ENCODE data around the gene BEST4.
"Not testable (repeated sequence)": the region's sequence is repeated elsewhere in the genome, so short reads cannot be mapped to it uniquely, and the experiment has no call there.

Gene BEST4

DNA sequence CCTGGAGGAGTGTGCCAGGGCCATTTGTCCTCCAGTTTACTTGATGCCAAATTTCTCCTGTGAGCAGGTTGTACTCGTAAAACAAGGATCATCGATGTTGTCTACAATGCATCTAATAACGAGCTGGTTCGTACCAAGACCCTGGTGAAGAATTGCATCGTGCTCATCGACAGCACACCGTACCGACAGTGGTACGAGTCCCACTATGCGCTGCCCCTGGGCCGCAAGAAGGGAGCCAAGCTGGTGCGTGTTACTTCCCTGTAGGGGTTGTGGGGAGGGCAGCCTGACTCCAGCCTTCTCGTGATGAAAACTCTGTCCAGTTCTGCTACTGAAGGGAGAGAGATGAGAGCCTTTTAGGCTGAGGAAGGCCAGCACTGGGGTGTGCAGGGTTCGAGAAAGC is 10.4 kb downstream of the BEST4 start:
- no peak for DNase-seq (ENCODE audit: low spot score)

- DNase-seq (ENCODE audit: low spot score): no peak
Measured at GRCh38 chr1:44776730-44777068, 11.3 kb downstream of the BEST4 start.

DNA sequence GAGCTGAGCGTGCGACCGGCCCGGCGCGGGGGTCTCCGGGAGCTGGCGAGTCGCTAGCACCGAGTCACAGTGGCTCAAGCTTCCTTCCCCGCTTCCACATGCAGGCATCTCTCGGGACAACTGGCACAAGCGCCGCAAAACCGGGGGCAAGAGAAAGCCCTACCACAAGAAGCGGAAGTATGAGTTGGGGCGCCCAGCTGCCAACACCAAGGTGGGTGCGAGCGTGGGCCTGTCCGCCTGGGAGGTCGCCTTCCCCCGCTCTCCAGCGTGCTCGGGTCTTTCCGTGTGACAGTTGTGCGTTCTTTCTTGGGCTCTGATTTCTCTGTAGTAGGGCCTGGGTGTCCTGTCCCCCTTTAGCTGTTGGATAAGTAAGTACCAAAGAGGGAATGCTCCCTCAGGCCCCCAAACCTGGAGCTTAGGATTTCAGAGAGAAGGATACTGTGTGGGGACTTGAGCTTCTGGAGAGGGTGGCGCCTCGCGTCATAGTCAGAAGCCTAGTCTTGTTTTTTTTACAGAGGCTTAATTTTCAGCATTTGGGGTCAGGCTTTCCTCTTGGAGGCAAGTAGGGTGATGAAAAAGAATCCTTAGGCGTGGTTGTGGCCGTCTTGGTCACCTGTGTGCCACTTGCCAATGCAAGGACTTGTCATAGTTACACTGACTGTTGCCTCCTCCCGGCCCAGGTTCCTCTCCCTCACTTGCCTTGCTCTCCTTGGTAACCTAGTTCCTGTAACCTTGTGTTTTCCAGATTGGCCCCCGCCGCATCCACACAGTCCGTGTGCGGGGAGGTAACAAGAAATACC is 11.8 kb downstream of the BEST4 start:
- no peak for DNase-seq (ENCODE audit: low spot score)

DNA sequence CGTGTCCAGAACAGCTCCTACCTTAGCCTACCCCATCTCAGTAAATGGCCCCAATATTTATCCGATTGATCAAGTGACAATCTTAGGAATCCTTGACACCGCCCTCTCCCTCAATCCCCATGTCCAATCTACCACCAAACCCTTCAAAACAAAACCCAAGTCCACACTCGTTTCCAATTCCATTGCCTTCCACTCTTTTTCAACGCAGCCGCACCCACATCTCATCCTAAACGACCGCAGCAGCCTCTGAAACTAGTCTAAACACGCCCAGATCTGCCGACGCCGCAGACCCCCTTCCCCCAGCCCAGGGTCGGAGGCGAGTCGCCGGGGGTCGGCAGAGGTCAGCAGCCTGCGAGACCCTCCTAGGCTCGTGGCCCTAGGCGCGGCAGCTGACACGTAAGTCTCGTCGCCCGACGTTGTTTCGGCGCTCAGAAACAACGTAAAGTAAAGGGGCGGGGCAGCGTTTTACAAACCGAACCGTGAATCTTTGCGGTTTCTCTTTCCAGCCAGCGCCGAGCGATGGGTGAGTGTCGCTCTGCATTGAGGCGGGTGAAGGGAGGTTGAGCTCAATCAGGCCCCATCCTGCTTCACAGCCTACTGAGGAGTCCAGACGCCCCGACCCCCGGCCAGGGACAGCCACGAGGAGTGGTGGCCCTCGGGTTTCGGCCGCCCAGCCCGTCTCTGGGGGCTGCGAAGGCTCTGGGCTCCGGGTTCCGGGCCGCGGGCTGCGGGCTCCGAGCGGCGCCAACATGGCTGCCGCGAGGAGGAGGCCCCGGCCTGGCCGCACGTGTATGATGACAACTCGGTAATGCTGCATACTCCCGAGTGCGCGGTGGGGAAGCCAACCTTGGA is 12.7 kb downstream of the BEST4 start, which contains the start of gene RPS8:
Gene RPS8, plus strand, starts transcription at position 463 of the 852 bp plus-strand sequence. Its CDS starts 57 bp downstream, at position 520.
- DNase-seq (ENCODE audit: low spot score): peak; percentile 80

GRCh38 chr1:44766421-44766820 is 21.5 kb downstream of the BEST4 start:
- DNase-seq (ENCODE audit: low spot score): not testable (repeated sequence)

DNA sequence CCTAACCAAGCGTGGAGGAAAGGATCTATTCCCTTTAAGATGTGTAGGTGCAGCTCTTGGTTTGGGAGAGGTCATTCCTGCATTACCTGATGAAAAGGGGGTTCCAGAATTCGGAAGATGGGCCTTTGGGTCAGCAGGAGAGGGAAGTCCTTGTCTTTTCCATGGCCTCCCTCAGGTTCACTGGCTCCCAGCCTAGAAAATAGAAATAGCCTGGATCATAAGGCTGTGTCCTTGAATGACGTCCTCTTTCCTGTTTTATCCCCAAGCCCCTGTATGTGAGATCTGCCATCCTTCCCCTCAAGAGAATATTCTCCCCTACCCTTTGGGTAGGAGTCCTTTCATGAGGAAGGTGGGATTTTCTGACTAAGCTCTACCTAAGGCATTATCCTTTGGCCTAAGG is 27.1 kb downstream of the BEST4 start:
- no peak for DNase-seq (ENCODE audit: low spot score)

DNA sequence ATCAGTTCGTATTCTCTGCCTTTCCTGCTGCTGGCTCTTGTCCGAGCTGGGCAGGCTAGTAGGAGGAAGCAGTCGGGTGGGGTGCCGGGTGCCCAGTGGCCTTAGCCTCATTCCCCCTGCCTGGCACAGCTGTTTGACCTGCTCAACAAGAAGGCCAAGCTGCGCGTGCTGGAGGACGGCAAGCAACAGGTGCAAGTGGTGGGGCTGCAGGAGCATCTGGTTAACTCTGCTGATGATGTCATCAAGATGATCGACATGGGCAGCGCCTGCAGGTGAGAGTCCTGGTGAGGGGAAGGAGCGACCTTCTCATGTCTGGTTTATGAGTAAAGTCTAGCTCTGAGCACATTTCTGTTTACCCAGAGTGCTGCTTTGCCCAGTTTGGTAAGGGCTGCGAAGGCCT is 28.9 kb downstream of the BEST4 start:
- no peak for DNase-seq (ENCODE audit: low spot score)

DNA sequence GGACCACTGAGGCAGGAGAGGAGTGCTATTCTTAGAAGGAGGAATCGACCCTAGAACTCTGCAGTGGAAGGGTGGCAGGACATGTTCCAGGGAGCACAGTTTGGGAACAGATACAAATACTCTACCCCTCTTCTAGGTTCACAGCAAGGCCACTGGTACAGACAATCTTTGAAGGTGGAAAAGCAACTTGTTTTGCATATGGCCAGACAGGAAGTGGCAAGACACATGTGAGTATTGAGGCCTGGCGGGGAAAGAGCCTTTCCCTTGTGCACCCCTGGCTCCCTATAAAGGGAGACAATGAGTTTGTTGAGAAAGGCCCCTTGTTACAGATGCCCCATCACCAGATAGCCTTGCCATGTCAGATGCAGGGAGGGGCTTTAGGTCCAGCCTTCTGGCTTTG is 30.6 kb downstream of the BEST4 start:
- DNase-seq (ENCODE audit: low spot score): no peak

DNA sequence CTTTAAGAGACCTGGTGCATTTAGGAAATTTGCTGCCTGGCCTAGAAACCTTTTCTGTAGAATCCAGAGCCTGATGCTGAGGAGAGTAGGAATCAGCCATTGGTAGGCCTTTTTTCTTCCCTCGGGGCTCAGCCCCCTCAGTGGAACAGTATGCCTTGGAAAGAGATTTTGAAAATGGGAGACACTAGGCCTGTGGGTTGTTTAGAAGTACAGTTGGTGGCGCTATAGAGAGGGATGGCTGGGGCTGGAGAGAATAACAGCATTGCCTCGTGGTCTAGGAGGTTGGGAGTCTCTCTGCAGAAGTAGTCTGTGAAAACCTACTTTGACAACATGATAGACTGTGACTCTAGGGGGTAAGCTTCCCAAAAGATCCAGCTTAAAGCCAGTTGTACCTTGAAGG is 40.1 kb downstream of the BEST4 start:
- DNase-seq (ENCODE audit: low spot score): no peak

DNA sequence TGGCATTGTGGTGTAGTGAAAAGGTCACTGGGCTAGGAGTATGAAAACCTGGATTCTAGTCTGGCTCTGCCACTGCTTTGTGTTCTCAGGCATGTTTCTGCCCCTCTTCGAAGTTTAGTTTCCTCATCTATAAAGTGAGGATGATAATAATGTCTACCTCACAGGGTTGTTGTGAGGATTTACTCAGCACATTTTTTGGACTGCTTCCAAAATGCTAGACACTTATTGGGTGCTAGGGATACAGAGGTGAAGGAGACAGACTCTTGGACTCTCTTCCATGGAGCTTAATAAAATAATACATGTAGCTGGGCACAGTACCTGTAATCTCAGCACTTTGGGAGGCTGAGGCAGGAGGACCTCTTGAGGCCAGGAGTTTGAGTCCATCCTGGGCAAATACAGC is 44.8 kb downstream of the BEST4 start:
- DNase-seq (ENCODE audit: low spot score): no peak

DNA sequence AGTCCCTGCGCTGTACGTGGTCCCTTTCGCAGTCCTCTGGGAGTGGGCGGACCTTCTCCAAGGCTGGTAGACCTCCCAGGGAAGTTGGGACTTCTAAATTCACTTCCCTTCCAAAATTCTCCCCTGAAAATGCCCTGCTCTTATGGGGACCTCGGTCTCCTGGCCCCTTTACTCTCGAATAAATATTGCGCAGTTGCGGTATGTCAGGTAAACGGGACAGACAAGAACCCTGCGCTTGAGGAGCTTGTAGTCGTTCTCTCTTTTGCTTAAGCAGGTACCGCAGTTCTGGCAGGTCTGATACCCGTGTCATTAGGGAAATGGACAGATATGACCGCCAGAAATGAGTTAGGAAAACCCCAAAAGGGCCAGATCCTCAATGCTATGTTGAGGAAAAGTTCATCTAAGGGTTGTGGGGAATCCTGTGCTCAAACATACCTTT is 47.8 kb downstream of the BEST4 start:
- DNase-seq (ENCODE audit: low spot score): peak; percentile 35

DNA sequence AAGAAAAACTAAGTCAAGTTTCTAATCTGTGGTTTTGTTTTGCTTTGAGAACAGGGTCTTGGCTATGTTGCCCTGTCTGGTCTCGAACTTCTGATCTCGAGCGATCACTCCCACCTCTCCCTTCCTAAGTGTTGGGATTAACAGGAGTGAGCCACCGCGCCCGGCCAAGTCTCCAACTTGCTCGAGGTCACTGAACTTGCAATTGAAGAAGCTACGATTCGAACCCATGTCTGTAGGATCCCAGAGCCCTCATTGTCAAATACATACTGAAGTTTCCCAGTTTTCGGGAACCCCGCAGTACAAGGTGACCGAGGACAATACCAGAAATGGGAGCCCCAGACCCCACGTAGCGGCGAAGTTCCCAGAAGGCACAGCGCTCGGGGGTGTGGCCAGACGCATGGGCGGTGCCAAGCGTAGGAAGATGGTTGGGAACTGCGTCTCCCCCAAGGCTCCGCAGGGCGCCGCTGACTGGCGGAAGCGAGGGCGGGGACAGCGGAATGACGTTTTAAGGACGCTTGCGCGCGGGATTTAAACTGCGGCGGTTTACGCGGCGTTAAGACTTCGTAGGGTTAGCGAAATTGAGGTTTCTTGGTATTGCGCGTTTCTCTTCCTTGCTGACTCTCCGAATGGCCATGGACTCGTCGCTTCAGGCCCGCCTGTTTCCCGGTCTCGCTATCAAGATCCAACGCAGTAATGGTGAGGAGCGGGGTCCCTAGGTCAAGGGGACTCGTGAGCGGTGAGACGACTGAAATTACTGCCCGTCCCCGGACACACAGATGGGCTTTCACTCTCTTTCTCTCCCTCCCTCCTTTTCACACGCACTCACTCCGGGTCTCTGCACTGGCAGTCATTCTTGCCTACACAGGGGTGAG is 48.4 kb downstream of the BEST4 start, which contains the start of gene KIF2C:
Gene KIF2C, plus strand, starts transcription at position 531 of the 872 bp plus-strand sequence. Its CDS starts 96 bp downstream, at position 627.
- DNase-seq (ENCODE audit: low spot score): peak; percentile 98

GRCh38 chr1:44738953-44739306 is 49.0 kb downstream of the BEST4 start:
- not testable (repeated sequence) for DNase-seq (ENCODE audit: low spot score)

- DNase-seq (ENCODE audit: low spot score): no peak
Measured at GRCh38 chr1:44735992-44736391, 52.0 kb downstream of the BEST4 start.

GRCh38 chr1:44733784-44734183 is 54.2 kb downstream of the BEST4 start:
- DNase-seq (ENCODE audit: low spot score): no peak

Data from HuH-7 (cell line).